Measurements from ENCODE around the gene ST7. TPM values are rescaled to one million over a fixed set of nuclear protein-coding genes. Genes with fewer than 3 reads are reported as not detected.

ST7 gene
- total and polyA plus RNA-seq, 2 experiments from 2014 or later = 31.2 to 38.5 TPM

DNA sequence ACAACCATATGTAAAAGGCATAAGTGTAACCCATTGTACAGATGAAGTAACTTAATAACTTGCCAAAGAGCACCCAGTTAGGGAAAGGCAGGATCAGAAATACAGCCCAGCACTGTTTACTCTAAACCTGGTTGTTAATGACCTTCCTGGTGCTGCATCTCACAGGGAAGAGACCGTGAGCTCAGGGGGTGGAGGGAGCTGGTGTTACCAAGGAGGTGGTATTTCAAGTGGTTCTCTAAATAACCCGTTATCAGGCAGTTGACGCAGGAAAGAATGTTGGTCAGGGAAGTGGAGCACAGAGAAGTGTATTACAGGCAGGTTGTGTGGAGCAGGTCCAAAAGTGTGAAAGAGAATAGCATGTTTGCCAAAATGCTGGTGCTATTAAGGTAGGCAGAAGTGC lies 4.4 kb upstream of the ST7 start:
- DNase-seq (ENCODE audit: low spot score) = no peak
- Histone ChIP-seq H3K4me3 (no peak overlapping the region), H3K9me2 (replicated peaks; ENCODE audit: insufficient read depth) (no peaks in the 10 kb centered on the region), H3K79me2 (no peaks in the 10 kb centered on the region), H3K36me3 (replicated peaks; ENCODE audit: insufficient read depth, low read depth) (no peaks in the 10 kb centered on the region), H3K9me3 (ENCODE audit: low read depth) (no peaks in the 10 kb centered on the region), H4K20me1 (ENCODE audit: insufficient read depth, poor library complexity, severe bottlenecking) (no peaks in the 10 kb centered on the region), H3K4me1 (ENCODE audit: insufficient read depth) (peaks cover 10% of the 10 kb centered on the region), H3K27ac (no peak overlapping the region), H3K27me3 (no peaks in the 10 kb centered on the region), H2AFZ (no peak overlapping the region), H3K4me2 (no peak overlapping the region)
- TF ChIP-seq EZH2phosphoT487 (IDR thresholded peaks at IDR 0.05; ENCODE audit: low read depth, severe bottlenecking, unreplicated experiment) (no peak), EZH2 (IDR thresholded peaks at IDR 0.05; ENCODE audit: borderline replicate concordance) (no peak)
- TF ChIP-seq, protein P1, sequence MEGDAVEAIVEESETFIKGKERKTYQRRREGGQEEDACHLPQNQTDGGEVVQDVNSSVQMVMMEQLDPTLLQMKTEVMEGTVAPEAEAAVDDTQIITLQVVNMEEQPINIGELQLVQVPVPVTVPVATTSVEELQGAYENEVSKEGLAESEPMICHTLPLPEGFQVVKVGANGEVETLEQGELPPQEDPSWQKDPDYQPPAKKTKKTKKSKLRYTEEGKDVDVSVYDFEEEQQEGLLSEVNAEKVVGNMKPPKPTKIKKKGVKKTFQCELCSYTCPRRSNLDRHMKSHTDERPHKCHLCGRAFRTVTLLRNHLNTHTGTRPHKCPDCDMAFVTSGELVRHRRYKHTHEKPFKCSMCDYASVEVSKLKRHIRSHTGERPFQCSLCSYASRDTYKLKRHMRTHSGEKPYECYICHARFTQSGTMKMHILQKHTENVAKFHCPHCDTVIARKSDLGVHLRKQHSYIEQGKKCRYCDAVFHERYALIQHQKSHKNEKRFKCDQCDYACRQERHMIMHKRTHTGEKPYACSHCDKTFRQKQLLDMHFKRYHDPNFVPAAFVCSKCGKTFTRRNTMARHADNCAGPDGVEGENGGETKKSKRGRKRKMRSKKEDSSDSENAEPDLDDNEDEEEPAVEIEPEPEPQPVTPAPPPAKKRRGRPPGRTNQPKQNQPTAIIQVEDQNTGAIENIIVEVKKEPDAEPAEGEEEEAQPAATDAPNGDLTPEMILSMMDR (IDR thresholded peaks at IDR 0.05; ENCODE audit: poor library complexity) = no peak
- 35% methylated on average over 3 of the region's 3 CpGs for WGBS (ENCODE audit: low lambda C conversion rate, missing lambda C conversion rate)

DNA sequence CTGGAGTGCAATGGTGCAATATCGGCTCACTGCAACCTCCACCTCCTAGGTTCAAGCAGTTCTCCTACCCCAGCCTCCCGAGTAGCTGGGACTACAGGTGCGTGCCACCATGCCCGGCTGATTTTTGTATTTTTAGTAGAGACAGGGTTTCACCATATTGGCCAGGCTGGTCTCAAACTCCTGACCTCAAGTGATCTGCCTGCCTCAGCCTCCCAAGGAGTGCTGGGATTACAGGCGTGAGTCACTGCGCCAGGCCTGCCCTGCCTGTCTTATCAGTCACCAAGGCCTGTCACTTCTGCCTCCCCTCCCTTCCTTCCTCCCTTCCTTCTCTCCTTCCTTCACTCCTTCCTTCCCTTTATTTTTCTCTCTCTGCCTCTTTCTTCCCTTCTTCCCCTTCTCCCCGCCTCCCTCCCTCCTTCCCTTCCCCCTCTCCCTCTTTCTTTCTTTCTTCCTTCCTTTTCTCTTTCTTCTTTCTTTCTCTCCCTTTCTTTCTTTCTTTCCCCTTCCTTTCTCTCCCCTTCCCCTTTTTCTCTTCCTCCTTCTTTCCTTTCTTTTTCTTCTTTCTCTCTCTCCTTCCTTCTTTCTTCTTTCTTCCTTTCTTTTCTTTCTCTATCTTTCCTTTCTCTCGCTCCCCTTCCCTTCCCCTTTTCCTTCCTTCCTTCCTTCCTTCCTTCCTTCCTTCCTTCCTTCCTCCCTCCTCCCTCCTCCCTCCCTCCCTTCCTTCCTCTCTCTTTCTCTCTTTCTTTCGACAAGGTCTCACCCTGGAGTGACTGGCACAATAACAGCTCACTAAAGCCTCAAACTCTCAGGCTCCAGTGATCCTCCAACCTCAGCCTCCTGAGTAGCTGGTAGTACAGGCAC lies 3.1 kb upstream of the ST7 start:
- no peak overlapping the region for H3K4me2 ChIP-seq
- no peak for DNase-seq (ENCODE audit: low spot score)
- 91% methylated on average over 7 of the region's 9 CpGs for WGBS (ENCODE audit: low lambda C conversion rate, missing lambda C conversion rate)
- H3K79me2 ChIP-seq = peaks cover 8% of the 10 kb centered on the region
- no peaks in the 10 kb centered on the region for H3K9me2 ChIP-seq (replicated peaks; ENCODE audit: insufficient read depth)
- no peaks in the 10 kb centered on the region for H3K36me3 ChIP-seq (replicated peaks; ENCODE audit: insufficient read depth, low read depth)
- H3K4me1 ChIP-seq (ENCODE audit: insufficient read depth) = peaks cover 13% of the 10 kb centered on the region
- no peak overlapping the region for H3K27ac ChIP-seq
- no peaks in the 10 kb centered on the region for H3K27me3 ChIP-seq
- no peak overlapping the region for H2AFZ ChIP-seq
- no peaks in the 10 kb centered on the region for H3K9me3 ChIP-seq (ENCODE audit: low read depth)
- no peaks in the 10 kb centered on the region for H4K20me1 ChIP-seq (ENCODE audit: insufficient read depth, poor library complexity, severe bottlenecking)
- H3K4me3 ChIP-seq = no peak overlapping the region
- TF ChIP-seq, protein P1 (IDR thresholded peaks at IDR 0.05; ENCODE audit: poor library complexity) = no peak
- TF ChIP-seq EZH2phosphoT487 (IDR thresholded peaks at IDR 0.05; ENCODE audit: low read depth, severe bottlenecking, unreplicated experiment) (no peak), EZH2 (IDR thresholded peaks at IDR 0.05; ENCODE audit: borderline replicate concordance) (no peak)

DNA sequence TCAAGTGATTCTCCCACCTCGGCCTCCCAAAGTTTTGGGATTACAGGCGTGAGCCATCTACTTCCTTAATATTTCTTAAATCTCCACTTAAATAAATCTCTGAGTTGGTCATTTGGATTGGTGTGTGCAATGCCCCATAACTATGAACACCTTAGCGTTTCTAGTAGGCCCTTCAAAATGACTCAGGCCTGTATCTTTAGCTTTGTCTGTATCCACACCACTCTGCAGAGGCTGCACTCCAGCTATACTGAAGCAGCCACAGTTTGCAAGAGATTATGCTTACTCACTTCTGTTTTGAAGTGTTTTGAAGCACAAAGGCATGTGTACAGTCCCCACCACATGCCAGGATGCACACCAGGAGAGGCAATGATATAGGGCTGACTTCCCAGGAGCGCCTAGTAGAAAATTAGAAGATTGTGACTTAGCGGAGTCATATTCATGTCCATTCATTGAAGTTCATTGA lies 2.4 kb upstream of the ST7 start:
- Histone ChIP-seq H3K27me3 (no peaks in the 10 kb centered on the region), H3K9me3 (ENCODE audit: low read depth) (no peaks in the 10 kb centered on the region), H2AFZ (no peak overlapping the region), H3K4me2 (no peak overlapping the region), H3K4me3 (no peak overlapping the region), H3K36me3 (replicated peaks; ENCODE audit: insufficient read depth, low read depth) (no peaks in the 10 kb centered on the region), H3K79me2 (peaks cover 15% of the 10 kb centered on the region), H3K9me2 (replicated peaks; ENCODE audit: insufficient read depth) (no peaks in the 10 kb centered on the region), H4K20me1 (ENCODE audit: insufficient read depth, poor library complexity, severe bottlenecking) (no peaks in the 10 kb centered on the region), H3K4me1 (ENCODE audit: insufficient read depth) (peaks cover 21% of the 10 kb centered on the region), H3K27ac (no peak overlapping the region)
- DNase-seq (ENCODE audit: low spot score) = no peak
- 93% methylated on average over 5 of the region's 5 CpGs for WGBS (ENCODE audit: low lambda C conversion rate, missing lambda C conversion rate)
- TF ChIP-seq EZH2 (IDR thresholded peaks at IDR 0.05; ENCODE audit: borderline replicate concordance) (no peak), EZH2phosphoT487 (IDR thresholded peaks at IDR 0.05; ENCODE audit: low read depth, severe bottlenecking, unreplicated experiment) (no peak)
- TF ChIP-seq, protein P1 (IDR thresholded peaks at IDR 0.05; ENCODE audit: poor library complexity) = no peak

All from hepatocyte (in vitro differentiated cells).